Calu3 (cell line): ENCODE data around the gene MSL2. TPM values are rescaled to one million over a fixed set of nuclear protein-coding genes. Genes with fewer than 3 reads are reported as not detected.
"Not testable (repeated sequence)": the region's sequence is repeated elsewhere in the genome, so short reads cannot be mapped to it uniquely, and the experiment has no call there.

Experiments used
- BruUV-seq: library from RNA; stranded (reverse); fragments of 400-500 nt; replicated peaks from 2 replicates; lab custom pipeline; 2021; lab: Mats Ljungman, UMichigan
- CTCF ChIA-PET: fragments of 300-600 bp; sonication (Branson Sonifier 250); formaldehyde crosslinking; loops from one replicate; lab custom pipeline; 2022; ENCODE audit warnings: antibody characterized with exemption; lab: Charles Lee
- DNase-seq: peaks from one replicate; pipeline ENCODE4 v3.0.0; 2022
- H3K27ac Mint-ChIP-seq: one replicate; pipeline ENCODE4 v1.8.0; 2022; ENCODE audit warnings: mixed read lengths; ENCODE audit not compliant: unreplicated experiment
- H3K27me3 Mint-ChIP-seq: one replicate; pipeline ENCODE4 v1.8.0; 2022; ENCODE audit warnings: mixed read lengths; ENCODE audit not compliant: unreplicated experiment
- H3K36me3 Mint-ChIP-seq: one replicate; pipeline ENCODE4 v1.8.0; 2022; ENCODE audit warnings: mild to moderate bottlenecking, moderate library complexity, mixed read lengths; ENCODE audit not compliant: insufficient read depth, unreplicated experiment
- H3K4me1 Mint-ChIP-seq: one replicate; pipeline ENCODE4 v1.8.0; 2022; ENCODE audit warnings: mild to moderate bottlenecking, low read depth, mixed read lengths; ENCODE audit not compliant: unreplicated experiment
- H3K4me3 Mint-ChIP-seq: one replicate; pipeline ENCODE4 v1.8.0; 2022; ENCODE audit warnings: mild to moderate bottlenecking, low read depth, moderate library complexity, mixed read lengths; ENCODE audit not compliant: unreplicated experiment
- H3K9me3 Mint-ChIP-seq: one replicate; pipeline ENCODE4 v1.8.0; 2022; ENCODE audit warnings: low read depth, mixed read lengths; ENCODE audit not compliant: unreplicated experiment
- intact Hi-C: fragments of 100-400 bp; cut with micrococcal nuclease; formaldehyde crosslinking; loops from one replicate; pipeline ENCODE4 v1.10.0; 2022; ENCODE audit not compliant: unreplicated experiment
- total RNA-seq: library from RNA; stranded (reverse); gene quantifications from 2 replicates; pipeline ENCODE4 v1.2.3, GENCODE V29; 2022
- TF ChIP-seq, protein P1 (sequence below): fragments of 200-600 bp; IDR thresholded peaks from one replicate; pipeline ENCODE4 v1.8.0; 2022; ENCODE audit warnings: antibody characterized with exemption; ENCODE audit not compliant: unreplicated experiment

The MSL2 gene
- total RNA-seq, 1 experiment from 2014 or later: 63.9 TPM

DNA sequence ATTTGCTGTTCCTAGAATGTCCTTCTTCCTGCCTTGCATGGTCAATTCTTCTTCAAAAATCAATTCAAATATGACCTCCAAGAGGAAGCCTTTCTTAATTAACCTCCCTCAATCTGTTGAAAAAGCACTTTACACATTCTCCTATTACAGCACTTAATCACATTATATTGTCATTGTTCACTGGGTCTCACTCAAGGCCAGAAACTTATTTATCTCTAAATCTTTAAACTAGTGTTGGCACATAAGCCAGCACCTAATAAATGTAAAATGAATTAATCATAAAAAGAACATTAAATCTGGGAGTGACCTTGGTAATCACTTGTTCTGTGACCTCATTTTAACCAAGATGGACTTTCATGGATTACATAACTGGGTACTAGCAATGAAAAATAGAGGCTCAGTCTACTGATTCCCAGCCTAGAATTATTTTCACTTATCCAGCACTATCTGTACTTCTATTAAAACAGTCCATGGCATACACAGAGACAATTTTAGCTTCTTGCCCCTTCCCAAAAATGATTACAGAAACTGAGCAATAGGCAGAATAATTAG is 22.1 kb downstream of the MSL2 start:
- DNase-seq: no peak
- Mint-ChIP-seq H3K4me3 (no peak overlapping the region), H3K9me3 (no peaks in the 10 kb centered on the region), H3K27ac (no peak overlapping the region), H3K4me1 (peaks cover 17% of the 10 kb centered on the region), H3K27me3 (no peaks in the 10 kb centered on the region), H3K36me3 (peaks cover 8% of the 10 kb centered on the region)
- TF ChIP-seq, protein P1, sequence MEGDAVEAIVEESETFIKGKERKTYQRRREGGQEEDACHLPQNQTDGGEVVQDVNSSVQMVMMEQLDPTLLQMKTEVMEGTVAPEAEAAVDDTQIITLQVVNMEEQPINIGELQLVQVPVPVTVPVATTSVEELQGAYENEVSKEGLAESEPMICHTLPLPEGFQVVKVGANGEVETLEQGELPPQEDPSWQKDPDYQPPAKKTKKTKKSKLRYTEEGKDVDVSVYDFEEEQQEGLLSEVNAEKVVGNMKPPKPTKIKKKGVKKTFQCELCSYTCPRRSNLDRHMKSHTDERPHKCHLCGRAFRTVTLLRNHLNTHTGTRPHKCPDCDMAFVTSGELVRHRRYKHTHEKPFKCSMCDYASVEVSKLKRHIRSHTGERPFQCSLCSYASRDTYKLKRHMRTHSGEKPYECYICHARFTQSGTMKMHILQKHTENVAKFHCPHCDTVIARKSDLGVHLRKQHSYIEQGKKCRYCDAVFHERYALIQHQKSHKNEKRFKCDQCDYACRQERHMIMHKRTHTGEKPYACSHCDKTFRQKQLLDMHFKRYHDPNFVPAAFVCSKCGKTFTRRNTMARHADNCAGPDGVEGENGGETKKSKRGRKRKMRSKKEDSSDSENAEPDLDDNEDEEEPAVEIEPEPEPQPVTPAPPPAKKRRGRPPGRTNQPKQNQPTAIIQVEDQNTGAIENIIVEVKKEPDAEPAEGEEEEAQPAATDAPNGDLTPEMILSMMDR: no peak
- BruUV-seq: no TSS peak
- CTCF ChIA-PET: no interaction called here
- intact Hi-C loops: no loop called here

DNA sequence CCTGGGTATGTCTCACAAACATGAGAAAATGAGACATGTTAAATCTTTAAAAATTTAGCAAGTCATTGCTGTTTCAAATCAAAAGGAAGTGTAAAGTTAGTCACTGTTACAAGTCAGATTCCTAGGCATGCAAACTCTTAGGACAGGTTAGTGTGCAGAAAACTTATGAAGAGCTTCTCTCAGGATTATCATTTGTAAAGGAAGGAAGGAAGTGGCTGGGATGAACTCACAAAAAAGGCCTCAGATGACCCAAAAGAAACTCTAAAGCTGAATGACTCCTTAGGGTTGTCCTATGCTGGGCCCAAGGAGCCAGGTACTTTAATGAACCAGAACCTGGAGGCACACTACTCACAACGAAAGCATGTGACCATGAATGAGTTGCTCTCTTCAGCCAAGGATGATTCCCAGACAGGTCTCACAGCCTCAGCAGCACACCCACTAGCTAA is 25.0 kb downstream of the MSL2 start:
- TF ChIP-seq, protein P1: no peak
- Mint-ChIP-seq H3K9me3 (no peaks in the 10 kb centered on the region), H3K4me3 (no peak overlapping the region), H3K27me3 (no peaks in the 10 kb centered on the region), H3K27ac (peak overlapping the region; percentile 16), H3K4me1 (peaks cover 8% of the 10 kb centered on the region), H3K36me3 (peaks cover 7% of the 10 kb centered on the region)
- no peak for DNase-seq
- CTCF ChIA-PET: interaction anchor here (2.2 kb wide), 1 partner anchor 10 kb away, joined by 6 read pairs; no protein-coding TSS in a partner anchor
- intact Hi-C loops: no loop called here
- no TSS peak for BruUV-seq

DNA sequence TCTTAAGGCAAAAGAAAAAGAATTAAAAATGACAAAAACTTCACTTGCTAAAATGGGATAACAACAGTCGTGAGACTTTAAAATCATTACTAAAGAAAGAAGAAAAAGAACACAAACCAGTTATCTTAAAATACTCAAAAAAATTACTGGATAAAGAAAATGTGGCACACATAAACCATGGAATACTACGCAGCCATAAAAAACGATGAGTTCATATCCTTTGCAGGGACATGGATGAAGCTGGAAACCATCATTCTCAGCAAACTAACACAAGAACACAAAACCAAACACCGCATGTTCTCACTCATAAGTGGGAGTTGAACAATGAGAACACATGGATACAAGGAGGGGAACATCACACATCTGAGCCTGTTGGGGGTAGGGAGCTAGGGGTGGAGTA is 27.9 kb downstream of the MSL2 start:
- H3K27me3 Mint-ChIP-seq, intact Hi-C loops, CTCF ChIA-PET, H3K9me3 Mint-ChIP-seq, H3K4me3 Mint-ChIP-seq, H3K27ac Mint-ChIP-seq, BruUV-seq, DNase-seq: not testable (repeated sequence)
- Mint-ChIP-seq H3K4me1 (peaks cover 17% of the 10 kb centered on the region), H3K36me3 (peaks cover 12% of the 10 kb centered on the region)

DNA sequence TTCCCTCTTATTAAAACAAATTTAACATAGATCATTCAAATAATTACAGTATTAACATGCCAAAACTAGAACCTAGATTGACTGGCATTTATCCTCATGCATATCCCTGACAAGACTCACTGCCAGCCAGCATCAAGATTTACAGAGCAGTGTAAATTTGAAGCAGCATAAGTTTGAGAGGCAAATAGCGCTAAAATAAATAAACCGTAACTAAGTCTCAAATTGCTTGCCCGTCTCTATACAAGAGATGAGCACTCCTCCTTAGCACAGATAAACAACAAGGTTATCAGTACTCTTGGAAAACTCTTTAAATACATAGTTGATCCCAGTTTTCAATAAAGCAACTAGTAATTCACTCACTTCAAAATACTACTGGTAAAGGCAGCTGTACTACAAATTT is 29.6 kb downstream of the MSL2 start:
- peaks cover 13% of the 10 kb centered on the region for H3K36me3 Mint-ChIP-seq
- H3K27ac Mint-ChIP-seq: no peak overlapping the region
- TF ChIP-seq, protein P1: no peak
- CTCF ChIA-PET: no interaction called here
- H3K27me3 Mint-ChIP-seq: no peaks in the 10 kb centered on the region
- no peak overlapping the region for H3K4me3 Mint-ChIP-seq
- H3K4me1 Mint-ChIP-seq: peaks cover 17% of the 10 kb centered on the region
- no peaks in the 10 kb centered on the region for H3K9me3 Mint-ChIP-seq
- intact Hi-C loops: no loop called here
- no peak for DNase-seq
- BruUV-seq: no TSS peak

DNA sequence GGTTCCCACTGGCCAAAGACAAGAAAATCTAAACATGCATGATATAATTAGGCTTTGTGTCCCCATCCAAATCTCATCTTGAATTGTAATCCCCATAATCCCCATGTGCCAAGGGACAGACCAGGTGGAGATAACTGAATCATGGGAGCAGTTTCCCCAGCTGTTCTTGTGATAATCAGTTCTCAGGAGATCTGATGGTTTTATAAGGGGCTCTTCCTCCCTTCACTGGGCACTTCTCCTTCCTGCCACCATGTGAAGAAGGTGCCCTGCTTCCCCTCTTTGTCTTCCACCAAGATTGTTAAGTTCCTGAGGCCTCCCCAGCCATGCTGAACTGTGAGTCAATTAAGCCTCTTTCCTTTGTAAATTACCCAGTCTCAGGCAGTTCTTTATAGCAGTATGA is 32.5 kb downstream of the MSL2 start:
- DNase-seq, H3K4me3 Mint-ChIP-seq, CTCF ChIA-PET, H3K9me3 Mint-ChIP-seq, H3K27me3 Mint-ChIP-seq, intact Hi-C loops, BruUV-seq: not testable (repeated sequence)
- Mint-ChIP-seq H3K36me3 (peaks cover 26% of the 10 kb centered on the region), H3K4me1 (peaks cover 11% of the 10 kb centered on the region), H3K27ac (peak overlapping the region; percentile 9)
